ENCODE data around the gene DDX10. TPM values are rescaled to one million over a fixed set of nuclear protein-coding genes. Genes with fewer than 3 reads are reported as not detected.

The DDX10 gene
- total and polyA plus RNA-seq, 7 donors, result 10.0 to 18.0 (median 11.4) TPM

DNA sequence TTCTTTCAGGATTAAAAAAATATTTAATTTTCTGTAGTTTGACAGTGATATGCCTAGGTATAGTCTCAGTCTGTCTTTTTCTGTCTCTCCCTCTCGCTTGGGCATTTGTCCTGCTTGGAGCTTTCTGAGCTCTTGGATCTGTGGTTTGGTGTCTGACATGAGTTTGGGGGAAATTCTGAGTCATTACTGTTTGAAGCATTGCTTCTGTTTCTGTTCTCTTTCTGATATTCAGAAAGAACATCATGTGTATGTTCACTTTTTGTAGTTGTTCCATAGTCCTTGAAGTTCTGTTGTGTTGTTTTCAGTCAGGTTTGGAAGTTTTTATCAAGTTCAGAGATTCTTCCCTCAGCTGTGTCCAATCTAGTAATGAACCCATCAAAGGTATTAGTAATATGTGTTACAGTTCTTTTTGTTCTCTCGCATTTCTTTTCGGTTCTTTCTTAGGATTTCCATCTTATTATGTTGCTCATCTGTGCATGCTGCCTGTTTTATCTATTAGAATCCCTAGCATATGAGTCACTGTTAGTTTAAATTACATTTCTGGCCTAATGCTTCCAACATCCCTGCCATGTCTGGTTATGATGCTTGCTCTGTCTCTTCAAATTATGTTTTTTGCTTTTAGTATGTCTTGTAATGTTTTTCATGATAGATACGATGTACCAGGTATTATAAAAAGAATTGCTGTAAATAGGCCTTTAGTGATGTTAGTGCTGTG is 48.4 kb downstream of the DDX10 start:
- no peak for DNase-seq

DNA sequence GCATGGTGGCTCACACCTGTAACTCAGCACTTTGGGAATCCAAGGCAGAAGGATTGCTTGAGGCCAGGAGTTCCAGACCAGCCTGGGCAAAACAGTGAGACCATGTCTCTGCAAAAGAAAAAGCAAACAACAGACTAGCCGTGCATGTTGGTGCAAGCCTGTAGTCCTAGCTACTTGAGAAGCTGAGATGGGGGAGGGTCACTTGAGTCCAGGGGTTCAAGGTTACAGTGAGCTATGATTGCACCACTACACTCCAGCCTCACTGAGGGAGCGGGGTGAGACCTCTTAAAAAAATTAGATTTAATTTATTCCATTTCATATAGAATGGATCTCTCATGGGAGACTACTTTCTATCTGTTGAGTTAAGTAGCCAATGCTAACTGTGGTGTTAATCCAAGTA is 50.4 kb downstream of the DDX10 start:
- Histone ChIP-seq H3K27ac (no peak overlapping the region), H3K4me1 (no peaks in the 10 kb centered on the region), H3K4me3 (no peak overlapping the region), H3K9me3 (peaks cover 5% of the 10 kb centered on the region), H3K27me3 (ENCODE audit: insufficient read depth in 3 of 3, low read length in 2 of 3) (no peaks in the 10 kb centered on the region), H3K36me3 (ENCODE audit: insufficient read depth in 1 of 2, low read depth in 1 of 2) (peaks cover 2 to 20% of the 10 kb centered on the region in 2 donors)
- intact Hi-C loops (cut with DNase I), result no loop called here
- WGBS, 3 donors, result 91 to 95% (median 94%) methylated on average over 2 of the region's 2 CpGs
- no peak for ATAC-seq
- no peak for DNase-seq
- TF ChIP-seq, protein P1, sequence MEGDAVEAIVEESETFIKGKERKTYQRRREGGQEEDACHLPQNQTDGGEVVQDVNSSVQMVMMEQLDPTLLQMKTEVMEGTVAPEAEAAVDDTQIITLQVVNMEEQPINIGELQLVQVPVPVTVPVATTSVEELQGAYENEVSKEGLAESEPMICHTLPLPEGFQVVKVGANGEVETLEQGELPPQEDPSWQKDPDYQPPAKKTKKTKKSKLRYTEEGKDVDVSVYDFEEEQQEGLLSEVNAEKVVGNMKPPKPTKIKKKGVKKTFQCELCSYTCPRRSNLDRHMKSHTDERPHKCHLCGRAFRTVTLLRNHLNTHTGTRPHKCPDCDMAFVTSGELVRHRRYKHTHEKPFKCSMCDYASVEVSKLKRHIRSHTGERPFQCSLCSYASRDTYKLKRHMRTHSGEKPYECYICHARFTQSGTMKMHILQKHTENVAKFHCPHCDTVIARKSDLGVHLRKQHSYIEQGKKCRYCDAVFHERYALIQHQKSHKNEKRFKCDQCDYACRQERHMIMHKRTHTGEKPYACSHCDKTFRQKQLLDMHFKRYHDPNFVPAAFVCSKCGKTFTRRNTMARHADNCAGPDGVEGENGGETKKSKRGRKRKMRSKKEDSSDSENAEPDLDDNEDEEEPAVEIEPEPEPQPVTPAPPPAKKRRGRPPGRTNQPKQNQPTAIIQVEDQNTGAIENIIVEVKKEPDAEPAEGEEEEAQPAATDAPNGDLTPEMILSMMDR (IDR thresholded peaks at IDR 0.05), result no peak

More for the DNA sequence above, 48.4 kb downstream of the DDX10 start:
- ATAC-seq, result no peak
- Histone ChIP-seq H3K4me3 (no peak overlapping the region), H3K27ac (no peak overlapping the region), H3K4me1 (no peaks in the 10 kb centered on the region), H3K9me3 (peaks cover 9% of the 10 kb centered on the region), H3K27me3 (ENCODE audit: insufficient read depth in 3 of 3, low read length in 2 of 3) (no peaks in the 10 kb centered on the region), H3K36me3 (ENCODE audit: insufficient read depth in 1 of 2, low read depth in 1 of 2) (peaks cover 0 to 20% of the 10 kb centered on the region in 2 donors)
- WGBS, 3 donors, result 96 to 97% (median 97%) methylated on average over 4 of the region's 4 CpGs
- intact Hi-C loops (cut with DNase I), result no loop called here
- TF ChIP-seq, protein P1 (IDR thresholded peaks at IDR 0.05), result no peak

DNA sequence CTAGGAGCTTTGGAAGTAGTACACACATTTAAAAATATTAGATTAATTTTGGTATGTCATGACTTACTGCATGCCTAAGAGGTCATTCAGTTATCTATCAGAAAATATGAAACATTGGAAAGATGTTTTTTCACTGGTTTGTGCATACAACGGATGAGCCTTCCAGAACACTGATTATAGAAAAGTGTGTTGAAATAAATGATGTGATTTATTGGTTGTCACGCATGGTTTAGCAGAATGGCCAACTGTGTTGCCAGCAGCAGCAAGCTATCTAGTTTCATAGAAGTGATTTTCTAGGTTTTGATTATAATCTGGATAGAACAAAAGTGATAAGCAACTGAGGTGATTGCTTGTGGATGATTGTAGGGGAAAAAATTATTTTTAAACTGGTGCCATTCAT is 53.6 kb downstream of the DDX10 start:
- peaks cover 7 to 31% of the 10 kb centered on the region in 2 donors for H3K36me3 ChIP-seq (ENCODE audit: insufficient read depth in 1 of 2, low read depth in 1 of 2)
- H3K4me3 ChIP-seq, result no peak overlapping the region
- no peak for DNase-seq
- no peaks in the 10 kb centered on the region for H3K4me1 ChIP-seq
- H3K27ac ChIP-seq, result no peak overlapping the region
- intact Hi-C loops (cut with DNase I), result no loop called here
- TF ChIP-seq, protein P1 (IDR thresholded peaks at IDR 0.05), result no peak
- ATAC-seq, result no peak
- WGBS, 3 donors, result 21 to 40% (median 26%) methylated on average over 2 of the region's 2 CpGs
- H3K9me3 ChIP-seq, result no peaks in the 10 kb centered on the region
- no peaks in the 10 kb centered on the region for H3K27me3 ChIP-seq (ENCODE audit: insufficient read depth in 3 of 3, low read length in 2 of 3)

DNA sequence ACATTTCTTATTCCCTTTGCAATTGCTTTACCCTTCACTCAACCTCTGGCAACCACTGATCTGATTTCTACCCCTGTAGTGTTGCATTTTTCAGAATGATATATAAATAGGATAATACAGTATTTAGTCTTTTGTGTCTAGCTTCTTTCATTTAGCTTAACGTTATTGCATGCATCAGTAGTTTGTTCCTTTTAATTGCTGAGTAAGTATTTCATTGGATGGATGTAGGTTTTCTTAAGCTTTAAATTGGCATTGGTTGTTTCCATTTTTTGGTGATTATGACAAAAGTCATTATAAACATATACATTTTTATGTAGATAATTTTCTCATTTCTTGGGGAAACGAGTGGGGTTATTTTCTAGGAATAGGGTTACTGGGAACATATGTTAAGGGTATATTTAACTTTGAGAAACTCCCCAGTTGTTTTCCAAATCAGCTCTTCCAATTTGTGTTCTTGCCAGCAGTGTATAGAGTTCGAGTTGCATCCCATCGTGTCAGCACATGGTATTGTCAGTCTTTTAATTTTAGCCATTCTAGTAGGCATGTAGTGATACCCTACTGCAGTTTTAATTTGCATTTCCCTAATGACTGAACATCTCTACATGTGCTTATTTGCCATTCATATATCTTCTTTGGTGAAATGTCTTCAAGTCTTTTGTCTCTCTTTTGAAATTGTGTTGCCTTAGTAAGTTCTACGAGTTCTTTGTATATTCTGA is 60.3 kb downstream of the DDX10 start:
- ATAC-seq (no peak), DNase-seq (no peak)
- 75 to 80% (median 77%) methylated on average over 5 of the region's 5 CpGs for WGBS, 3 donors
- TF ChIP-seq, protein P1 (IDR thresholded peaks at IDR 0.05), result no peak
- no peaks in the 10 kb centered on the region for H3K4me1 ChIP-seq
- no peak overlapping the region for H3K27ac ChIP-seq
- H3K4me3 ChIP-seq, result no peak overlapping the region
- H3K27me3 ChIP-seq (ENCODE audit: insufficient read depth in 3 of 3, low read length in 2 of 3), result no peaks in the 10 kb centered on the region
- peaks cover 8% of the 10 kb centered on the region for H3K9me3 ChIP-seq
- intact Hi-C loops (cut with DNase I), result no loop called here
- H3K36me3 ChIP-seq (ENCODE audit: insufficient read depth in 1 of 2, low read depth in 1 of 2), result peaks cover 6 to 19% of the 10 kb centered on the region in 2 donors

Data from psoas muscle (tissue), 8 donors.